Ovary (tissue), 9 donors: ENCODE measurements around the gene KRTAP10-7. TPM values are rescaled to one million over a fixed set of nuclear protein-coding genes. Genes with fewer than 3 reads are reported as not detected.

Experiments used
- DNase-seq, 5 donors: peaks; one replicate each; pipeline ENCODE4 v3.0.0-alpha.2; 2019 to 2020
- H3K27ac ChIP-seq, 2 donors: fragments of 200-600 bp; one replicate each; pipeline versions ENCODE4 v1.5.1 to v1.8.0; 2019 to 2022
- H3K27me3 ChIP-seq: fragments of 200-600 bp; one replicate; pipeline ENCODE4 v1.8.0; 2022
- H3K36me3 ChIP-seq: fragments of 200-600 bp; sonication (generic); one replicate; pipeline ENCODE4 v1.5.1; 2019
- H3K4me1 ChIP-seq: one replicate; pipeline ENCODE4 v1.8.1; 2013; ENCODE audit warnings: mild to moderate bottlenecking, moderate library complexity; ENCODE audit not compliant: insufficient read depth
- H3K4me3 ChIP-seq: fragments of 200-600 bp; sonication (generic); one replicate; pipeline ENCODE4 v1.5.1; 2017
- H3K9me3 ChIP-seq, 2 donors: fragments of 200-600 bp in 1 of 2; sonication (generic) in 1 of 2; one replicate each; pipeline versions ENCODE4 v1.5.1 to v1.8.1; 2013 to 2019; ENCODE audit warnings: mild to moderate bottlenecking in 1 of 2, moderate library complexity in 1 of 2
- CTCF ChIP-seq, 3 donors: fragments of 450-650 bp in 2 of 3; fragments of 200-600 bp in 1 of 3; IDR thresholded peaks; one replicate each; pipeline versions ENCODE4 v1.5.1 to v1.8.0; 2016 to 2022; ENCODE audit warnings: antibody characterized with exemption in 3 of 3, mild to moderate bottlenecking in 1 of 3
- EP300 ChIP-seq: sonication (generic); formaldehyde crosslinking; IDR thresholded peaks from one replicate; pipeline ENCODE4 v1.6.1; 2017; ENCODE audit warnings: antibody characterized with exemption
- POLR2A ChIP-seq: fragments of 450-650 bp; IDR thresholded peaks from one replicate; pipeline ENCODE4 v1.6.1; 2017; ENCODE audit warnings: antibody characterized with exemption, mild to moderate bottlenecking, moderate library complexity
- WGBS, 3 donors: extraction: QIAGEN DNeasy Blood & Tissue Kit in 1 of 3; methylation state at CpG; one replicate each; pipeline versions ENCODE4 v1.1.5 to v1.1.7; 2013 to 2017; 5-methylcytosine and 5-hydroxymethylcytosine counted together
- intact Hi-C, 4 donors: fragments of 100-400 bp; cut with DNase I; formaldehyde crosslinking; loops; one replicate each; pipeline versions ENCODE4 v1.11.0 to v1.15.1; 2022 to 2023
- polyA plus RNA-seq, 2 donors: library from polyadenylated mRNA; stranded (reverse); fragments of 200-250 nt in 1 of 2; fragments of 350-450 nt in 1 of 2; fragmentation: Illumina TruSeq in 1 of 2; extraction: RNeasy Lipid Tissue Mini Kit (QIAGEN cat#74804) in 1 of 2; gene quantifications; one replicate each; pipeline ENCODE4 v1.2.3, GENCODE V29; 2013 to 2014
- total RNA-seq, 7 donors: library from RNA; depleted of rRNA in 2 of 7; stranded (reverse); fragments of >200 nt in 2 of 7; fragmentation: NEBNext Ultra II Directional in 3 of 7; extraction: Animal tissue kit (Norgen Biotek cat#: 25700) in 3 of 7; gene quantifications; one replicate each; pipeline versions ENCODE4 v1.1.0 to v1.2.4, GENCODE V29; 2016 to 2023
- donor health status: DM: no; HTN: no; CAD: no; lungs with moderate emphysema.
- donor health status: DM: no; HTN: no; CAD: no.
- donor health status: Bipolar disorder and iron deficiency.
- donor health status: DM: yes; HTN: yes; CAD: no.
- donor health status: DM: no; HTN: no; CAD: no.
- donor health status: DM: yes; HTN: yes; CAD: no.

Gene KRTAP10-7
- total and polyA plus RNA-seq, 9 donors, result not detected

DNA sequence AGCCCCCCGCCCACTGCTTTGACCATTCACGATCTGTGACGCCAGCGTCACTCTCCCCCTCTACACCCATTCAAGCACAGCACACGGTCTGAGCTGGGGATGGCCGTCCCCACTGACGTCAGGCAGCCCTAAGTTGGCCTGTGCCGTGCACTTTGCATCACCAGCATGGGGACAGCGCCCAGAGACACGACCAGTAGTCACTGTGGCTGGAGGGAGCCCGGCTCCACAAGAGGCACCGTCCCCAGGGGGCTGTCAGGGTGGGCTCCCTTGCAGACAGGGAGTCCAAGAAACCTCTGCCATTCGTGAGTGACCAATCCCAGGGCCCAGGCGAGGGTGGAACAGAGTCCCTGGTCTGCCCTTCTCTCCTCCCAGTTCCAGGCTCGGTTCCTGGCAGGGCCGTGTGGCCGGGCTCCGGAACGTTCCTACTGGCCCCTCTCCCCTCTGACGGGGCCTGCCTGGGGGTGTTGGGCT, 13.8 kb downstream of the KRTAP10-7 start:
- 76 to 83% (median 81%) methylated on average over 20 of the region's 20 CpGs for WGBS, 3 donors
- no peaks in the 10 kb centered on the region for H3K27me3 ChIP-seq
- H3K27ac ChIP-seq, result no peak overlapping the region
- no peaks in the 10 kb centered on the region for H3K9me3 ChIP-seq
- DNase-seq, result no peak
- H3K36me3 ChIP-seq, result no peaks in the 10 kb centered on the region
- no peaks in the 10 kb centered on the region for H3K4me1 ChIP-seq
- no peak for TF ChIP-seq EP300
- TF ChIP-seq POLR2A, result no peak
- no peak for TF ChIP-seq CTCF (IDR thresholded peaks at IDR 0.05)
- intact Hi-C loops, result no loop called here
- no peak overlapping the region for H3K4me3 ChIP-seq

DNA sequence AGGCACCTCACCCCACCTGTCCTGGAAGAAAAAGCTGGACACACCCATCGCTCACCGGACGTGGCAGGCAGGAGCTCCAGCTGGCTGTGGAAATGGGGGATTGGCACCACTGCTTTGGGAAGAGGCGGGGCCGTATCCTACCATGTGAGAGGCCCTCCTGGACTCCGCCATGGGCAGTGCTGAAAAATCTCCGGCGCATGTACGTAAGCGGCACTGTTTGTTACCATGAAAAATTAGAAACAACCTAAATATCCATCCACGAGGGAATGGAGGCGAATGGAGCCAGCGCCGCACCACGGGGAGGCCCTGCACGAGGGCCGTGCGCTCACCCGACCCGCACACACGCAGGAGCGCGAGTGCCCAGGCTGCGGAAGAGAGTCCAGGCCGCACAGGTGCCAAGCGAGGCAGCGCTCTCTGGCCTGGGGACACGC, 14.6 kb downstream of the KRTAP10-7 start:
- H3K36me3 ChIP-seq, result no peaks in the 10 kb centered on the region
- no peak overlapping the region for H3K27ac ChIP-seq
- H3K9me3 ChIP-seq, result no peaks in the 10 kb centered on the region
- no peaks in the 10 kb centered on the region for H3K4me1 ChIP-seq
- TF ChIP-seq POLR2A, result no peak
- TF ChIP-seq EP300, result no peak
- no peak for TF ChIP-seq CTCF (IDR thresholded peaks at IDR 0.05)
- no peak overlapping the region for H3K4me3 ChIP-seq
- intact Hi-C loops, result no loop called here
- 84 to 89% (median 88%) methylated on average over 28 of the region's 28 CpGs for WGBS, 3 donors
- no peaks in the 10 kb centered on the region for H3K27me3 ChIP-seq
- no peak for DNase-seq

DNA sequence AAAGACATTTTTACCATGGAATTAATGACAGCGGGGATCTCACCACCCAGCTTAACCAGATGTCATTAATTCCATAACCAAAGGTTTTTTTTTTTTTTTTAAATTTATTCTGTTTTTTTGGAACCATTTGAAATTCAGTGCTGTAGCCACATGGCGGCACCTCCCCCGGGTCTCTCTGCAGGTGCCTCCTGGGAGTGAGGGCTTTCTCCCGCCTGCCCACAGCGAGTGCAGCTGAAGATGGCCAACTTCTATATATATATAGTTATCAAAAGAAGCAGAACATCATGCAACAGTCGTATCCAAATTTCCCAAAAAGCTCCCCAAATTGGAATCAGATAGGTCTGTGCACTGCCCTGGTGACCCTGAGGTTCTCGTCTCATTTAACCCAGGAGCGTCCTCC, 15.1 kb downstream of the KRTAP10-7 start:
- intact Hi-C loops, result no loop called here
- no peak for TF ChIP-seq EP300
- no peak for TF ChIP-seq CTCF (IDR thresholded peaks at IDR 0.05)
- TF ChIP-seq POLR2A, result no peak
- Histone ChIP-seq H3K36me3 (no peaks in the 10 kb centered on the region), H3K9me3 (no peaks in the 10 kb centered on the region), H3K4me1 (no peaks in the 10 kb centered on the region), H3K27me3 (no peaks in the 10 kb centered on the region), H3K4me3 (no peak overlapping the region), H3K27ac (no peak overlapping the region)
- WGBS, 3 donors, result 62 to 73% (median 69%) methylated on average over 8 of the region's 8 CpGs
- no peak for DNase-seq

DNA sequence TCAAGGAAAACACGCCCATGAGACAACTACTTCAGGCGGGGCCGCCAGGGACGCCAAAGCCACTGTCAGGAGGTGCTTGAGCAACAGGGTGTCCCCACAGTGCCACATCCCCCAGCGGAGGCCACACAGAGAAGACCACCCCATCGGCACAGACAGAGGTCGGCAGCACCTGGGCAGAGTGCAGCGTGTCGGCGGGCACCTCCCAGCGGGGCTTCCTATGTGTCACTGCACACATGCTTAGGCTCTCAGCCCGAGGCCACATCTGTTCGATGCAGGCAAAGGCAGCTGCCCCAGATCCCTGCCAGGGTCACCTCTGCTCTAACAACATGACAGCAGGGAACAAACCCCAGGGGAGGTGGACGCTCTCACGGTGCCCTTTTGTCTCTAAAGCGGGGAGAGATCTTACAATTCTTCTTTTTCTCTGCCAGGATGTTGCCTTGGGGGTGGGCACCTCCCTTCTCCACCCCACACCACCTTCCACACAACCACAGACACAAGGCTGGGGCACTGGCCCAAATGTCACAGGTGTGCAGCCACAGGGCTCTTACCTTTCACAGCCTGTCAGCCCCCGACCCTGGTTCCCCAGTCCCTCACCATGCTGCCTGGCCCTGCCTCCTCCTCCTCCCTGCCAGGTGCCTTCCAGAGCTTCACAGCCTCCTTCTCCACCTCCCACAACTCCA, 15.7 kb downstream of the KRTAP10-7 start:
- H3K9me3 ChIP-seq, result no peaks in the 10 kb centered on the region
- no peaks in the 10 kb centered on the region for H3K4me1 ChIP-seq
- DNase-seq, result no peak
- 72 to 78% (median 75%) methylated on average over 15 to 17 of the region's 17 CpGs for WGBS, 3 donors
- H3K27ac ChIP-seq, result no peak overlapping the region
- intact Hi-C loops, result no loop called here
- no peak overlapping the region for H3K4me3 ChIP-seq
- H3K36me3 ChIP-seq, result no peaks in the 10 kb centered on the region
- TF ChIP-seq POLR2A (no peak), EP300 (no peak), CTCF (IDR thresholded peaks at IDR 0.05) (no peak)
- H3K27me3 ChIP-seq, result no peaks in the 10 kb centered on the region
